Keratinocyte (primary cell): ENCODE measurements around the gene BHLHE40.

Experiments used
- CTCF ChIP-seq, 3 experiments: IDR thresholded peaks in 1 of 3; conservative IDR thresholded peaks in 1 of 3; optimal IDR thresholded peaks in 1 of 3; 2 replicates in 2 of 3; 3 replicates in 1 of 3; pipeline versions ENCODE3 to v1.5.1; 2011; ENCODE audit warnings: low read length in 3 of 3, mild to moderate bottlenecking in 3 of 3, moderate library complexity in 2 of 3, control low read depth in 1 of 3, inconsistent platforms in 1 of 3; ENCODE audit not compliant: insufficient read depth in 2 of 3; ENCODE audit errors: extremely low read depth in 1 of 3
- EZH2 ChIP-seq: IDR thresholded peaks from one replicate; pipeline ENCODE4 v1.6.1; 2012; ENCODE audit warnings: inconsistent platforms, mild to moderate bottlenecking, low read length, moderate library complexity

DNA sequence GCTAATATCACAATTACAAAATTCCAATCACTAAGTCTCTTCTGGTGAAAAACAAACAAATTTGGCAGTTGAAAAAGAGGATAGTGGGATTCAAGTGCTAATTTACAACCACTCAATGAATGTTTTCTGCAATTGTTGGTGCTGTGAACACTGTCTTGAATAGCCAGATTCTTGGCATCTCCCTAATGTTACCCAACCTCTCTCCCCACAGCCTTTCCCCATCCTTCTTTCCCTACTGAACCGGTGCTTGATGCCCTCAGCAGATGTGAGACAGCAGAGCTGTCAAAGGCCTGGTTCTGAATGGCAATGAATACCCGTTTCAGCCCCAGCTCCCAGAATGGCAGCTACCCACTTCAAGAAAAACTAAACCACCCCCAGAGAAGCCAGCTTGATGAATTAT is 22.5 kb upstream of the BHLHE40 start:
- TF ChIP-seq CTCF (optimal IDR thresholded peaks at IDR 0.05 in 1 of 3, IDR thresholded peaks at IDR 0.05 in 1 of 3, conservative IDR thresholded peaks at IDR 0.05 in 1 of 3; ENCODE audit: extremely low read depth in 1 of 3, insufficient read depth in 2 of 3, low read length in 3 of 3) = no peak
- no peak for TF ChIP-seq EZH2
